Fibroblast of mammary gland (primary cell): ENCODE results near the gene SLC2A1.

Source experiments
- DNase-seq: peaks from one replicate; pipeline ENCODE4 v3.0.0-alpha.2; 2010; ENCODE audit warnings: low read depth
- H3K4me3 ChIP-seq: 2 replicates; pipeline ENCODE4 v1.5.1; 2011; ENCODE audit warnings: low read depth, mild to moderate bottlenecking, low read length, moderate library complexity; ENCODE audit not compliant: control insufficient read depth
- TF ChIP-seq, protein P1 (sequence below): conservative IDR thresholded peaks from 2 replicates; pipeline ENCODE4 v1.5.1; 2011; ENCODE audit warnings: low read depth, low read length, inconsistent platforms; ENCODE audit not compliant: control insufficient read depth, insufficient read depth

The SLC2A1 gene

DNA sequence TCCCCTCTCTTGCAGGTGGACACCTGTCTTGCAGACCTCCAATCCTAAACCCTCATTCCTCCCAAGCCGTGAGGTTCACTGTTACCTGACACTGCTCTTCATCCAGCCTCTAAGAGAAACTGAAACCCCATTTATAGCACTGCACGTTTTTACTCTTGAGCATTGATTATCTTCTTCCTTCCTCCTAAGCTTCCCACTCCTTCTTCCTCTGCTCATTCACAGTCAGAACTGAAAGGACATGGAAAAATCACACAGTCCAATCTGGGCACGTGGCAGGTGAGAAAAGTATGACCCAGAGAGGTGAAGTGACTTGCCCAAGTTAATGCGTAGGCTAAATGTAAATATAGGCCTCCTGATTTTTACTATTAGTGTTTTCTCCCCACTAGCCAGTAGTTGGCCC lies 43.4 kb upstream of the SLC2A1 start:
- no peak for DNase-seq
- TF ChIP-seq, protein P1, sequence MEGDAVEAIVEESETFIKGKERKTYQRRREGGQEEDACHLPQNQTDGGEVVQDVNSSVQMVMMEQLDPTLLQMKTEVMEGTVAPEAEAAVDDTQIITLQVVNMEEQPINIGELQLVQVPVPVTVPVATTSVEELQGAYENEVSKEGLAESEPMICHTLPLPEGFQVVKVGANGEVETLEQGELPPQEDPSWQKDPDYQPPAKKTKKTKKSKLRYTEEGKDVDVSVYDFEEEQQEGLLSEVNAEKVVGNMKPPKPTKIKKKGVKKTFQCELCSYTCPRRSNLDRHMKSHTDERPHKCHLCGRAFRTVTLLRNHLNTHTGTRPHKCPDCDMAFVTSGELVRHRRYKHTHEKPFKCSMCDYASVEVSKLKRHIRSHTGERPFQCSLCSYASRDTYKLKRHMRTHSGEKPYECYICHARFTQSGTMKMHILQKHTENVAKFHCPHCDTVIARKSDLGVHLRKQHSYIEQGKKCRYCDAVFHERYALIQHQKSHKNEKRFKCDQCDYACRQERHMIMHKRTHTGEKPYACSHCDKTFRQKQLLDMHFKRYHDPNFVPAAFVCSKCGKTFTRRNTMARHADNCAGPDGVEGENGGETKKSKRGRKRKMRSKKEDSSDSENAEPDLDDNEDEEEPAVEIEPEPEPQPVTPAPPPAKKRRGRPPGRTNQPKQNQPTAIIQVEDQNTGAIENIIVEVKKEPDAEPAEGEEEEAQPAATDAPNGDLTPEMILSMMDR, result no peak
- H3K4me3 ChIP-seq, result no peak overlapping the region

DNA sequence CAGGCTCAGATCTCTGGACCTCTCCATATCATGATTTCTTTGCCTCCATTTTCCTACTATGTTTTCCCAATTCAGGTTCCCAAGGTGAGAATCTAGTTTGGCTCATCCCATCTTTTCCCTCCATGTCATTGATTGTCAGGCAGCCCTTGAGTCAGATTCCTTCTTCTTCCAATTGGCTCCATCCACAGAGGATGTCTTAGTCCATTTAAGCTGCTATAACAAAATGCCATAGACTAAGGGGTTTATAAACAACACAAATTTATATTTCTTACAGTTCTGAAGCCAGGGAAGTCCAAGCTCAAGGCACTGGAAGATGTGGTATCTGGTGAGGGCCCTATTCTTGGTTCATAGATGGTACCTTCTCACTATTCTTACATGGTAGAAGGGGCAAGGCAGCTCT lies 42.8 kb upstream of the SLC2A1 start:
- H3K4me3 ChIP-seq, result no peak overlapping the region
- TF ChIP-seq, protein P1, result no peak
- no peak for DNase-seq

DNA sequence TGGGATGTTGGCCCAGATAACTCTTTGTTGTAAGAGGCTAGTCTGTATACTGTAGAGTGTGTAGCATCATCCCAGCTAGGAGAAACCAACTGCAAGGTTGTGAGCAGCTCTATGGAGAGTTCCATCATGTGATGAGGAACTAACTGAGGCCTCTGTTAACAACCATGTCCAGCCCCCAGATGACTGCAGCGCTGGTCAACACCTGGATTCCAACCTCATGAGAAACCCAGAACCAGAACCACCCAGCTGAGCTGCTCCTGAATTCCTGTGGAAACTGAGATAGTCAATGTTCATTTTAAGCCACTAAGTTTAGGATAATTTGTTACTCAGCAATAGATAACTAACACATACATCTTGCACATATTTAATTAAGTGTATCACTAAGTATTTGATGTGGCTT lies 41.6 kb upstream of the SLC2A1 start:
- no peak for DNase-seq
- TF ChIP-seq, protein P1, result no peak

DNA sequence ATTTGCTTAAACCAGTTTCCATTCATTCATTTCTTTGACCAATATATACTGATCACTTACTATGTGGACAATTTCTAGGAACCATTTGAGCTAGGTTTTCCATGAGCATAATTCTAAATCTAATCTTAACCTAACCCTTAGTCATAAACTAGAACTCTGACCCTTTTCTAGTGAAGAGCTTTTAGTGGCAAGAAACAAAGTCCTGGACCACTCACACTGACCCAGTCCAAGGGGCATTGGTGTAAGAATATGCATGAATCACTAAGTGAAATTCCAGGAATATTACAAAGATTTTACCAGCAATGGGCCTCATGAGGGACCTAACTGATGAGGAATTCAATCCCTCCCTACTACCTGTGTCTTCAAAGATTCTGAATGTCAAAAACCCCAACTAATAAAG lies 40.6 kb upstream of the SLC2A1 start:
- H3K4me3 ChIP-seq, result no peak overlapping the region
- DNase-seq, result no peak
- TF ChIP-seq, protein P1, result no peak

More for the DNA sequence above, 41.6 kb upstream of the SLC2A1 start:
- H3K4me3 ChIP-seq, result no peak overlapping the region

DNA sequence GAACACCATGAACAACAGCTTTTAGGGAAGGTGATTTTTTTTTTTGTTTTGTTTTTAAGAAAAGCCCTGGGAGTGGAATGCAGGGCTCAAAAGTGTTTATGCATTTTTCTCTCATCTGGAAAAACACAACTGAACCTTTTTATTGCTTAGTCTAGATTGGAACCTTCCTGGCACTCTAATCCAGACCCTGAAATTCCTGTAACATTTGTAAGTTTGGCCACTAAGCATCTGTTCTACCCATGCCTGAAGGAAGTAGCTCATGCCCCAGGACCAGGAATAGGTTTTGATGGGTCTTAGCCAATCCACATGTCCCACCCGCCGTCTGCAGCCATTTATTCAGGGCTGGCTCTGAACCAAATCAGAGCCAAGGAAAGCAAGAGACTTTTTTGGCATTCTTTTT lies 39.7 kb upstream of the SLC2A1 start:
- TF ChIP-seq, protein P1, result no peak
- no peak overlapping the region for H3K4me3 ChIP-seq
- DNase-seq, result no peak

DNA sequence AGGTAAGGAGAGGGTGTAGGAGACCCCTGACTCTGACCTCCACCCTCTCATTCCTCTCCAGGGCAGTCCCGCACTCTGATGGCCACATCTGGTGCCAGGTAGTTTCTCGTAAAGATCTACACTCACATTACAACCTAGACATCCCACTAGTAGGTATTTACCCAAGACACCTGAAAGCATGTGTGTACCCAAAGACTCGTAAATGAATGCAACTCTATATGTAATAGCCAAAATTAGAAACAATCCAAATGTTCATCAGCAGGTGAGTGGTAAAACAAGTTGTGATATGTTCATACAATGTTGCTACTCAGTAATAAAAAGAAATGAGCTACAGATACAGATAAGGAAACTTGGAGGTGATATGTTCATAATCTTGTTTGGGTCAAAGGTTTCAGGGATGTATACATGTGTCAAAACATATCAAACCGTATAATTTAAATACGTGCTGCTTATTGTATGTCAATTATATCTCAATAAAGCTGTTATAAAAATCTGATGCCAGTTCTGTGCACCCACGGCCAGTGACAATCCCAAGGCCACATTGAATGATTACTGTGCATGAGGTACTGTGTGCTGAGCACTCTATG lies 37.8 kb upstream of the SLC2A1 start:
- no peak for DNase-seq
- no peak overlapping the region for H3K4me3 ChIP-seq
- TF ChIP-seq, protein P1, result no peak
